ENCODE measurements around the gene ADAM33. TPM values are rescaled to one million over a fixed set of nuclear protein-coding genes. Genes with fewer than 3 reads are reported as not detected.

Gene ADAM33
- total and polyA plus RNA-seq, 2 of the 8 experiments (the other 6 are each of a cell fraction or from before 2014, with no cell fraction given), result 4.2 to 6.0 TPM

DNA sequence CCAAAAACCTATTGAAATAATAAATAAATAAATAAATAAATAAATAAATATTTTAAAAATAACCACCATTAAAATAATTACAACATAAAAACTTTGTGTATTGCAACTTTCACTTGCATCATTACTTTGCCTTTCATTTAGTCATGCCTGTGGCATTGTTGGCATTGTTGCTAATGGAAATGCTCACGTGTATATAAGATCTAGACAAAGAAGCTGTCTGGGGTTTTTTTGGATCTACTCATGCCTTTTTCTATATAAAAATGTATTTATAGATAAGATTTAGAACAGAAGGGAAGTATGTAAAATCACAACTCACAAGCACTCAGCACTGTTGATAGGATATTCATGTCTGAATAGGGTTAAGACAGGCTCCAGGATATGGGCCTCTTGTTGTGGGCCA is 46.5 kb downstream of the ADAM33 start (continued):
- TF ChIP-seq, protein P1, sequence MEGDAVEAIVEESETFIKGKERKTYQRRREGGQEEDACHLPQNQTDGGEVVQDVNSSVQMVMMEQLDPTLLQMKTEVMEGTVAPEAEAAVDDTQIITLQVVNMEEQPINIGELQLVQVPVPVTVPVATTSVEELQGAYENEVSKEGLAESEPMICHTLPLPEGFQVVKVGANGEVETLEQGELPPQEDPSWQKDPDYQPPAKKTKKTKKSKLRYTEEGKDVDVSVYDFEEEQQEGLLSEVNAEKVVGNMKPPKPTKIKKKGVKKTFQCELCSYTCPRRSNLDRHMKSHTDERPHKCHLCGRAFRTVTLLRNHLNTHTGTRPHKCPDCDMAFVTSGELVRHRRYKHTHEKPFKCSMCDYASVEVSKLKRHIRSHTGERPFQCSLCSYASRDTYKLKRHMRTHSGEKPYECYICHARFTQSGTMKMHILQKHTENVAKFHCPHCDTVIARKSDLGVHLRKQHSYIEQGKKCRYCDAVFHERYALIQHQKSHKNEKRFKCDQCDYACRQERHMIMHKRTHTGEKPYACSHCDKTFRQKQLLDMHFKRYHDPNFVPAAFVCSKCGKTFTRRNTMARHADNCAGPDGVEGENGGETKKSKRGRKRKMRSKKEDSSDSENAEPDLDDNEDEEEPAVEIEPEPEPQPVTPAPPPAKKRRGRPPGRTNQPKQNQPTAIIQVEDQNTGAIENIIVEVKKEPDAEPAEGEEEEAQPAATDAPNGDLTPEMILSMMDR (IDR thresholded peaks at IDR 0.05; ENCODE audit: control extremely low read depth in 1 of 3, insufficient read depth in 1 of 3, low read depth in 1 of 3, low read length in 3 of 3), result no peak
- TF ChIP-seq RBBP5 (IDR thresholded peaks at IDR 0.05; ENCODE audit: borderline replicate concordance, low read depth, low read length), result no peak
- TF ChIP-seq TAF7 (optimal IDR thresholded peaks at IDR 0.05; ENCODE audit: borderline replicate concordance, low read depth, low read length), result no peak
- no peak for TF ChIP-seq TBP (IDR thresholded peaks at IDR 0.05; ENCODE audit: low read depth, low read length)
- TF ChIP-seq ZNF274 (IDR thresholded peaks at IDR 0.05; ENCODE audit: borderline replicate concordance, extremely low read depth, low read length), result no peak
- no peak for TF ChIP-seq POLR2AphosphoS5 (IDR thresholded peaks at IDR 0.05; ENCODE audit: low read depth, low read length)
- no peak for TF ChIP-seq CHD7 (IDR thresholded peaks at IDR 0.05; ENCODE audit: insufficient replicate concordance, low read length)
- no peak for TF ChIP-seq CBX5 (IDR thresholded peaks at IDR 0.05; ENCODE audit: low read depth, low read length)

All from H1 (cell line).